Forelimb muscle (tissue), 1 donor: ENCODE data around the gene NTPCR. TPM values are rescaled to one million over a fixed set of nuclear protein-coding genes. Genes with fewer than 3 reads are reported as not detected.
"Not testable (repeated sequence)": the region's sequence is repeated elsewhere in the genome, so short reads cannot be mapped to it uniquely, and the experiment has no call there.

ENCODE experiments used
- DNase-seq: peaks from one replicate; pipeline ENCODE4 v3.0.0-alpha.2; 2013; ENCODE audit warnings: low read depth
- polyA plus RNA-seq: library from polyadenylated mRNA; unstranded; fragments of 120-200 nt; gene quantifications from one replicate; pipeline ENCODE4 v1.2.1, GENCODE V29; 2013; ENCODE audit not compliant: insufficient read length

NTPCR gene, protein sequence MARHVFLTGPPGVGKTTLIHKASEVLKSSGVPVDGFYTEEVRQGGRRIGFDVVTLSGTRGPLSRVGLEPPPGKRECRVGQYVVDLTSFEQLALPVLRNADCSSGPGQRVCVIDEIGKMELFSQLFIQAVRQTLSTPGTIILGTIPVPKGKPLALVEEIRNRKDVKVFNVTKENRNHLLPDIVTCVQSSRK
- 27.2 TPM for polyA plus RNA-seq

- peak; percentile 74 for DNase-seq
These were observed at the start of gene NTPCR for GRCh38 chr1:232950197-232951176. NTPCR (plus strand) TSS chr1:232950611; CDS start chr1:232950711, 100 bp downstream.

- no peak for DNase-seq
These were observed 49.6 kb upstream of the NTPCR start for GRCh38 chr1:232900818-232901217.

GRCh38 chr1:232901255-232901654 lies 49.2 kb upstream of the NTPCR start:
- DNase-seq: no peak

GRCh38 chr1:232902774-232903350 lies 47.5 kb upstream of the NTPCR start:
- no peak for DNase-seq

- DNase-seq: no peak
These were observed 46.3 kb upstream of the NTPCR start for GRCh38 chr1:232904131-232904530.

DNA sequence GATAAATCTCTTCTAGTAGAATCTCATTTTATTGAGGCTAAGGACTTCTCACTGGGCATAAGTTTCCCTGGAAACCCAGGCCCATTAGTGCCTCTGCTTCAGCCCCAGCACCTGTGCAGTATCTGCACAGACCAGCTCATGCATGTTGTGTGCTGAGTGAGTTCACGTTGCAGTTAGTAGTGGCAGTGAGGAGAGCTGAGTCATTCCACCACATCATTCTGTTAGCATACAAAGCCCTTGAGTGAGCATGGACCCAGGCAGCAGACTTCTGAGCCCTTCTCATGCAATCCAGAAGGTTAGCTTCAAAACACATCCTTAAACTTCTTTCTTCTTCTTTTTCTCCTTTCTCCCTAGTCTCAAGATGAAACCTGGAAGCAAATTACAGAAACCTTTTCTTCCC lies 45.8 kb upstream of the NTPCR start:
- no peak for DNase-seq

DNA sequence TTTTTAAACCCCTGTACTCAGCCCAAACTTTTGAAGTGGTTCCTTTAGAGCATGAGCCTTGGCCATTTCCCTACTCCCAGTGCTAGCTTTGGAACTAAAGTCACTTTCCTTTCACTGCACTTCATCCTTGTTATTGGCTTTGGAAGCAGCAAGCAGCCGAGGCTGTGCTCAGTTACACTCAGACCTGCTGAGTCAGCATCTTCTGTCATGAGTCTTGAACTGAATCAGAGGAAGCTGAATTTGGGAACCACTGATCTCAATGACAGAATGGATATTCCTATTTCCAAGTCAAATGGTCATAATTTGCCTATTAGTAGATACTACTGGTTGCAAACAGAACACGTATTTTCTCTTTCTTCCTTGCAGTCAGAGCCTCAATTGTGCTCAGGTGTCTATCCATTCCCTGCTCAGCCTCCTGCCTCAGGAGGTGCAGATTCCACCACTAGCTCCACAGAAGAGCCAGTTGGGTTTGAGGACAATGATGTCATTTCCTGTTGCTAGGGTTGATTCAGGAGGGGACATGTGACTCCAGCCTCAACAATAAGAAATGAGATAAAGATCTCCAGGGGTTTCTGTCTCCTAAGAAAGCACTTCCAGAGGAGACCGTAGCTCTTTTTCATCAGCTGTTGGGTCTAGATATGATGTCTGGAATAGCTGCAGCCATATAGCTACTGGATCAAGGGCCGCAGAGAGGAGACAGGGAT lies 44.9 kb upstream of the NTPCR start:
- no peak for DNase-seq

DNA sequence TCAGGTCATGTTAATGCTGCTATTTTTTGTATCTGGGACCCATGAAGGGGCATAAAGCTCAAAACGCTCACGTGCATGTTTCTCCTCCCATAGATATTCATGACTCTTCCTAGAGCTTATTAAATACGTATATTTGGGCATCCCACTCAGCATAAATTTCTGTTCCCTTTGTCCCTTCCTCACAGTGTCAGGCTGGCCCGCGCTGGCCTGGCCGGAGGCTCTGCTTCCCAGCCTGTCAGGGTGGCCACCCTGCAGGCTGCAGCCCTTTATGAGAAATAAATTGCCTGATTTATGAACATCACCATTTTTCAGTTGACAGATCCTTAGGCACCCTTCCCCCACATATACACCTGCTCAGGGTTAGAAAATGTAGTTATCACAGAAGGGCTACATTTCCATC lies 44.0 kb upstream of the NTPCR start:
- DNase-seq: no peak

DNA sequence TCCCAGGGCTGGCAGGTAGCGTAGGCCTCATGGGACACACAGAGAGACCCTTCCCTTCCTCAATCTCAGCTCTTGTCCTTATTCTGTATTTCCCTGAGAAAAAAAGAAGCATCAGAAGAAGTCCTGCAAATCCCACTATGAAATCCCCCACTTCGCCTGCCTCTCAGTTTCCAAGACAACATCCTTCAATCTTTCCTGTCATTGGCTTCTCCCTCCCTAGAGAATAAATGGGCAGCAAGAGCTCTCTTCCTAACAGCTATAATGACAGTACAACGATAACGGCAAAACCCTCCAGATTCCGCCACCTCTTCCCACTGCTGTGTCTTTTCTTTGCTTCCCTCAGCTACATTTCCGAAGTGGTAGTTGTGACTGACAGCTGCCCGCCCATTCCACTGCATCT lies 41.6 kb upstream of the NTPCR start:
- no peak for DNase-seq

DNA sequence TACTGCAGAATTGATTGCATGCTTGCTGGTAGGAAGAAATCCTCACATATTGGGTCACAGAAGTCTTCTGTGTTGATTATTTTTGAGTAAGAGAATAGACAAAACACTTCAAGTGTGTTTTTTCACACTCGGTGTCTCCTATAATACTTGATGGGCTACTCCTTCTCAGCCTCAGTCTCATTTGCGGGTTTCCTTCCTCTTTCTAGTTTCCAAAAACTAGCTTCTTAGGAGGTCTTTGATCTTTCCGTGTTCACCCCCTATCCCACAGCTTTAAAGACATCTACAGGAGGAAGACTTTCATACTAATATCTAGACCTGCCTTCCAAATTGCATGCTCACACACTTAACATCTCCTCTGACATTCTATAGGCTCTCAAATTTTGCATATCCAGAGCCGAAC lies 40.7 kb upstream of the NTPCR start:
- no peak for DNase-seq

- DNase-seq: no peak
These were observed 39.3 kb upstream of the NTPCR start for GRCh38 chr1:232911027-232911599.

DNA sequence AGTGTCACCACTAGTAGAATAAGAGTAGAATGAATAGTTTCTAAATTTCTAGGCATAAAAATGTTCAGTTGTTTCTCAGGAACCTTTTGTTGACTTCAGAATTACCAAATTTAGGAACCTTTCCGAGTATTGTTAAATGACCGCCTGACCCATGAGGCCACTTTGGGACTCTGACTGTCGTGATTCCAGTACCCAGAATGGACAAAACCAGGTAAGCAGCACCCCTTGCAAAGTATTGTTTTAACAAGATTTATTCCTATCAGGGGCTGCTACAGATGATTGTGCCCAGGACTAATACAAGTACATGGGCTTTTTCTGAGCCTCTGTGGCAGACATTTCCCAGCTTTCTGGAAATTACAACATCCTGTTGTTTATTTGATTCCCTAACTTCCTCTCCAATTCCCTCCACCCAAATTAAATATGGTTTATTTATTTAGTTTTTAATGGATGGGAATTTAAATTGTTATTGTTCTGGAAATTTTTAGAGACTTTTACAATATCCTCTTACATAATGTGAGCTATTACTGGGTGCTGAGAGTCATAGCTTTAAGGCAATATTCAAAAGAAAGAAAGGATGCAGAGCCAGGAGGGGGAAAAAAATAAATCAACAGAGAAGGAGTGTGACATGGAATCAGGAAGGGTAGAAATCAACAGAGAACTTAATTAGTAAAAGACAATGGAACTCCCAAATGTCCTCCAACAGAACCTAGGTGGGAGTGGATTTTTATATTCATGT lies 37.4 kb upstream of the NTPCR start:
- no peak for DNase-seq

- not testable (repeated sequence) for DNase-seq
These were observed 36.1 kb upstream of the NTPCR start for GRCh38 chr1:232914271-232914670.

- no peak for DNase-seq
These were observed 35.2 kb upstream of the NTPCR start for GRCh38 chr1:232915212-232915611.

GRCh38 chr1:232917053-232917452 lies 33.4 kb upstream of the NTPCR start:
- no peak for DNase-seq

GRCh38 chr1:232921381-232921780 lies 29.0 kb upstream of the NTPCR start:
- no peak for DNase-seq

DNA sequence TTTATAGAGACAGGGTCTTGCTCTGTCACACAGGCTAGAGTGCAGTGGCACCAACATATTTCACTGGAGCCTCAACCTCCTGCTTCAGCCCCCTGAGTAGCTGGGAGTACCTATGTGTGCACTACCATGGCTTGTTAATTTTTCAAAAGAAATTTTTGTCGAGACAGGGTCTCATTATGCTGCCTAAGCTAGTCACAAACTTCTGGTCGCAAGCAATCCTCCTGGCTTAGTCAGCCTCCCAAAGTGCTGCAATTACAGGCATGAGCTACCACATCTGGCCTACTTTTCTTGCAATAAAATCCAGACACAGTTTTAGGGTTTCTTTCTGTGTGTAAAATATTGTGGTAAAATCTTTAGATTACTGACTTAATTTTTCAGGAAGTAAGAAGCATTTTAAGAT lies 27.9 kb upstream of the NTPCR start:
- DNase-seq: no peak

- DNase-seq: no peak
These were observed 26.5 kb upstream of the NTPCR start for GRCh38 chr1:232923739-232924386.

DNA sequence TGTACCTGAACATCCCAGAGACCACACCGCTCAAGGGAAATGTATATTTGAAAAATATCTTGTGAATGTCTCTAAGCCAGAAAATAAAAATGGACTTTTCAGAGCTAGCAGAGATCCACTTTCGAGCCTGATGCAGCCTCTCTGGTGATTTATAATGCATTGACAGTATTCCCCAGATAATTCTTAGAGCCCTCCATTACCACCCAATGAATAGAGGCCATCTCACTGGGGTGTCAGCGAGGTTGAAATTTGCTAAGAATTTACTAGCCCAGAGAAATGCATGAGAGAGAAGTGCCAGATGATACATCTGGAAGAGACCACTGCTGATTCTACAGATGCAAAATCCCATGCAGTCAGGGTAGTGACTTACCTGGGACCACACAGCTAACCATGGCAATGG lies 25.5 kb upstream of the NTPCR start:
- no peak for DNase-seq

DNA sequence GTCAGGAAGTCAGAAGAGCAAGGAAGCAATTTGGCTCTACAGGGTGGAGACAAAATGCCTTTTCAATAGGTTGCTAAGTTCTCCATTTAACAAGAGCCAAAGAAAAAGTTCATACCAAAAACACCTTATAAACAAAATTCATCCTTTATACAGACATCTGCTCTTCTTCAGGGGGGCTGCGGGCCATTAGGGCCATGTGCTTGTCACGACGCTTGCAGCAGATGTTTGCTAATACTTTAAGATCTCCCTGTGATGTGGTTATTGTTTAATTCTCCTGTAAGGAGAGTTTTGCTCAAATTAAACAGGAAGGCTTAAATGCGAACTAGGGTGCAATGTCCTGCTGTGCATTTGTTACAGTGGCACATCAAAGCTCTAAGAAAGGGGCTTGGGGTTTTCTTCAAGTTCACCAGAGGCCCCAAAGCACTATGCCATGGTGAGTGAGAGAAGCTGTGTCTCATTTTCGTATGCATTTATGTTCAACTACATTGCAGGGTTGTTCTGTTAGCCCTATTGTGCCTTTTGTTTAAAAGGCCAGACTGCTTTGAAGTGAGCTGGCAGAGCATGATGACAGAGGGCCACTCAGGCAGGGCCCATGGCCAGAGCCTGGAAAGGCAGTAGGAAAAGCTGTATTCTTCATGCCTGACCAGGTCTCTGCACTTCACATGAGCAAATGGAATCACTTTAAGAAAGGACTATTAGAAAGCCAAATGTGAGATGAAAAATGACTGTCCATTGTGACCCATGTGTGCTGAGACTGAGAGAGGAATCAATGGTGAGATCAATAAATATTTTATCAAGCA lies 24.8 kb upstream of the NTPCR start:
- no peak for DNase-seq
